HK-2 (cell line): ENCODE data around the gene FGFBP1.
A peak's percentile ranks its signal among the peaks of the same experiment; 100 is the strongest.

Experiments
- DNase-seq: peaks from one replicate; pipeline ENCODE4 v3.0.0-alpha.2; 2018; ENCODE audit not compliant: unreplicated experiment

FGFBP1 gene

GRCh38 chr4:15912961-15913630, 25.4 kb downstream of the FGFBP1 start:
- DNase-seq: peak; percentile 51

DNA sequence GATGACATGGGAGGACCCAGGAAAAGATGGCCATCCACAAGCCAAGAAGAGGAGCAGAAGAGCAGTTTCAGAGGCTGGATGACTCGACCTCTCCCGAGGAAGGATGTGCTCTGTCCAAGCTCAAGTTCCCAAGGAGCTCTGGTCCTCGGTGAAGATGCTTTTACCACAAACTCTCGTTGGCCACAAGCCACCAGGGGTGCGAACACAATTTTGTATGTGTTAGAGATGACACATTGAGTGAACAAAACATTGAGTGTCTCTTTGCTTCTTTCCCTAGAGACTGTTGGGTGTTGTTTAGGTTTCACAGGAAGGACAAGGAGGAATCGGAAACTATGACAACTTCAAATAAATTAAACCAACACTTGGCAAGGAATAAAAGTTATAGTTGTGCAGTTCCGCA, 26.3 kb downstream of the FGFBP1 start:
- no peak for DNase-seq

DNA sequence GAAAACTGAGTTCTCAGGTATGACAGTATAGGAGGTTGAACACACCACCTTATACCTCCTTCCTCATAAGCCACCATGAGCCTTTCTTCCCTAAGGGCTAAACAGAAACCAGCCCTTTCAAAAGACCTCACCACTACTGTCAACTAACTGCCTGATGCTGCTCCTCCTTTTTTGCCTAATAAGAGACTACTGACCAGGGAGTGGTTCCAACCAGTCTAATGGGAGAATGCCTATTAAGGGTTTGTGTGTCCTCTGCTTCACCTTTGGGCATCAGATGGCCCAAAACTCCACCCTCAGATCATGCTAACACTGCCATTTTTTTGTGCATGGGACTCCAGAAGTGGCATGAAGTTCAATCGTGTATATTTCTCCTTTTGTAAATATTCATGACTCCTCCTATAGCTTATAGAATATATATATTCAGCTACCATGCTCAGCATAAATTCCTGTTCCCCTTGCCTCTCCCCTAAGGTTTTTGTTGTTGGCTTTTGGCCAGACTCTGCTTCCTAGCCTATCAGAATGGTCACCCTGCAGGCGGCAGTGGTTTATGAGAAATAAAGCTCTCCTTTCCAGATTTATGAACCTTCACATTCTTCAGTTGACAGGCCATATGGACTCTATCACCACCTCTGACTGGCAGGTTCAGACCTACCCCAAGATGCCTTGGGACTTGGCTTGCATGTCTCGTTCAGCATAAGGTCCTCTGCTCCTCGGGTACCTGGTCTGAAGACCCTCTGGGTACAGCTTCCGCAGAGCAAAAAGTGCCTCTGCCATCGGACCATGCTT, 28.2 kb downstream of the FGFBP1 start:
- DNase-seq: no peak

GRCh38 chr4:15907430-15907829, 31.1 kb downstream of the FGFBP1 start:
- DNase-seq: no peak

DNA sequence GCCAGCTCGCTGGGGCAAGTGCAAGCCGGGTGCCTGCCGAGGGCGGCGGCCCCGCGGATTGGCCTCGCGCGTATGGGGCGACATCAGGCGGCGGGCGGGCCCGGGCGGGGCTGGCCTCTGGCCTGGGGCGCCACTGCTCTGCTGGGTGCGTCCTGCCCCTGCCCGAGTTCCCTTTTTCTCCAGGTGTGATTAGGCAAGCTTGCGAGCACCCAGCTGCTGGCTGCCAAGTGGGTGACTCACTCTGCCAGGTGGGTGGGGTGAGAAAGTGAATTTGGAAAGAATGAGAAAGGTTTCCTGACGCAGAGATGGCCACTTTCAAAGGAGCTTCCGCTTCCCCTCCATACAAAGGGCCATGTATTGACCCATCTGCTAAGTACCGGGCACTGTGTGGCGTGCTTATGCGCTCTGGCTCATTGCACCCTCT, 32.5 kb downstream of the FGFBP1 start:
- no peak for DNase-seq

- DNase-seq: no peak
Measured at GRCh38 chr4:15902746-15903145, 35.8 kb downstream of the FGFBP1 start.

GRCh38 chr4:15901998-15902397, 36.5 kb downstream of the FGFBP1 start:
- DNase-seq: no peak

- DNase-seq: no peak
Measured at GRCh38 chr4:15901007-15901406, 37.5 kb downstream of the FGFBP1 start.

GRCh38 chr4:15899511-15899910, 39.0 kb downstream of the FGFBP1 start:
- DNase-seq: no peak

- DNase-seq: no peak
Measured at GRCh38 chr4:15898902-15899301, 39.6 kb downstream of the FGFBP1 start.

- no peak for DNase-seq
Measured at GRCh38 chr4:15897577-15897976, 41.0 kb downstream of the FGFBP1 start.

- DNase-seq: no peak
Measured at GRCh38 chr4:15894921-15895916, 43.3 kb downstream of the FGFBP1 start.

- DNase-seq: no peak
Measured at GRCh38 chr4:15894393-15894792, 44.1 kb downstream of the FGFBP1 start.

- DNase-seq: peak; percentile 47
Measured at GRCh38 chr4:15893962-15894361, 44.6 kb downstream of the FGFBP1 start.

DNA sequence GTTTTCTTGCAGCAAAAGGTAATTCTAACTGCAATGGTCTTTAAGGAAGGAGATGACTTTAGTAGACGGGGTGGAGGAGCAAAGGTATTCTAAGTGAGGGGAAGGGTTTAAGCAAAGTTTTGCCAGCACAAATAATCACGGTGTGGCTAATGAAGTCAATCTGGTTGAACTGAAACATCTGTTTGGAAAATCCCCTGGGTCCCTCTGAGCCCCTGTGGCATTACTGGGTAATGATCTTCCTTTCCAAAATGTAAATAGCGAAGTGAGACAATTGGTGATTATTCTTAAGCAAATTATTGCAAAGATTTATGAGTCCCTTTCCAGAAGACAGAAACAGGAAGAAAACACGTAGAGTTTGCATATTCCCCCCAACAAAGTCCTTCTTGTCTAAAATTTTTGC, 47.2 kb downstream of the FGFBP1 start:
- DNase-seq: no peak

GRCh38 chr4:15890246-15890829, 48.2 kb downstream of the FGFBP1 start:
- DNase-seq: no peak

- DNase-seq: no peak
Measured at GRCh38 chr4:15888515-15888914, 50.0 kb downstream of the FGFBP1 start.
